HG02981 (cell line): ENCODE measurements around the gene FRYL.
A peak's percentile ranks its signal among the peaks of the same experiment; 100 is the strongest.

ENCODE experiments used
- ATAC-seq: cut with Tn5 transposase; IDR thresholded peaks from one replicate; pipeline ENCODE4 v1.9.1; 2021; ENCODE audit warnings: mild to moderate bottlenecking, moderate library complexity; ENCODE audit not compliant: unreplicated experiment

The FRYL gene

DNA sequence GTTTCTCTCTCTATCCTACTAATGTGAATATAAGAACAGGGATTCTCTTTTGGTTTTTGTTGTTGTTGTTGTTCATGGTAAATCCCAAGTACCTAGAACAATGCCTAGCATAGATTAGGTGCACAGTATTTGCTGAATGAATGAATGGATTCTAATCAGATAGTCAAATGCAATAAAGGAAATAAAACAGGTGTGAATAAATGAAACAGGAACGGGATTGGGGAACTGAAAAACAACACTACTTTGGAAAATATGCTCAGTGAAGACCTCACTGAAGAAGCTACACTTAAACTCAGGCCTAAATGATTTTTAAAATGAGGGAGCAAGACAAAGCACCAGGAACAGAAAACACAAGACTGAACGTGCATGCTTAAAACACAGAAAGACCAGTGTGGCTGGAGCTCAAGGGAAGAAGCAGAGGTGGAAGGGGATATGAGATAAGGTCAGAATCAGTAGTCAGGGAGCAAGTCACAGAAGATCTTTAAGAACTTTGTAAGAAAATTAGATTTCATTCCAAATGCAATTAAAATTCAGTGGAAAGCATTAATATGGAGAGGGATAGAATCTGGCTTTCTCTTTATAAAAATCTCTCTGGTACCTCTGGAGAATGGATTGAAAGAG lies 145.3 kb downstream of the FRYL start:
- no peak for ATAC-seq

DNA sequence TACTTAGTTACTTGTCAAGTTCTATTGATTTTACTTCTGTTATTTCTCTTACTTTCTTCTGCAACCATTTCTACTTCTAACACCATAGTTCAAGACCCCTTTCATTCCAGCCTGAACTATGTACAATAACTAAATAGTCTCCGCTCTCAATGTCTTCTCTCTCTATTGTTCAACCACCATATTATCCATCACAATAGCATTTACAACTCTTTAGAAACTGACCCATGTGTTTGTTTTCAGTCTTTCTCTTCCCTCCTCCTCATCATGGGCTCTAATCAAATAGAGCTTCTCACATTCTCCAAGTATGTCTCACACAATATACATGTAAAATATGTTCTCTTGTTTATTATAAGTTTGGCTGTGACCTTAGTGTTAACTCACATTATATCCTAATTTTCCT lies 146.4 kb downstream of the FRYL start:
- ATAC-seq = no peak

DNA sequence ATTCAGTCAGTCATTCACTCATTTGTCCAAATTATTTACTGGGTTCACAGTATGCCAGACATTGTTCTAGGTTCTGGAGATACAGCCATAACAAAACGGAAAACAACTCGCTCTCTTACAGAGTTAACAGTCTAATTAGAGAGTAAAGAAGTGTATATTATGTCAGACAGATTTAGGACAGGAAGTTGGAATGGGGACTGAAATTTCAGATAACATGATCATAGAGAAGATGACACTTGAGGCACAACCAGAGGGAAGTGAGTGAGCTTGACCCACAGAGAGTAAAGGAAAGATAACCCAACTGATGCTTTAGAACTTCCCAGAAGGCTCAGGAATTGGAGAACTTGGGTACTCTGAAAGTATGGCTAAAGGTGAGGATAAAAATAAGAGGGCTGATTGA lies 150.6 kb downstream of the FRYL start:
- no peak for ATAC-seq

DNA sequence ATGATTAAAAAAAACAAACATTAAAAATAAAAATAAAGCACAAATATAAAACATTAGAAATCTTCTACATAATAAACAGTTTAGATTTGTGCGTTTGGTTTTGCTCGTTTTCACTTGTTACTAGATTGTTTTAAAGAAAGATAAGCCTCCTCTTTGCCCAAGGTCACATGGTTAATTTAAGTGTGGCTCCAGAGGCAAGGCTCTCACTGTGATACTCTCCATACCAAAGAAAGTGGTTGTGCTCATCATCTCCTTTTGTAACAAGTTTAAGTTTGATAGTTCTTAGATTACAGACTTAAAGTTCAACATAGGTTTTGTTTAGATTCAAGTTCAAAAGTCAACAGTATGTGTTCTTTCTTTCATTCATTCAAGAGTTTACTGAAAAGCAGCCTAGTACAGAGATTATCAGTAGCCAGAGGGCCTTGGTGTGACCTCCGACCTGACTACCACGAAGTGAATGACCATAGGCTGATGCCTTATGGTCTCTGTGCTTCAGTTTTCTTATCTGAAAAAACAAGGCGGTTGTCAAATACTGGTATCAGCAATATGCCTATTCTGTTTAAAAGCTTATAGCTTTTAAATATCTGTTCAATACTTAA lies 156.8 kb downstream of the FRYL start:
- ATAC-seq = no peak

DNA sequence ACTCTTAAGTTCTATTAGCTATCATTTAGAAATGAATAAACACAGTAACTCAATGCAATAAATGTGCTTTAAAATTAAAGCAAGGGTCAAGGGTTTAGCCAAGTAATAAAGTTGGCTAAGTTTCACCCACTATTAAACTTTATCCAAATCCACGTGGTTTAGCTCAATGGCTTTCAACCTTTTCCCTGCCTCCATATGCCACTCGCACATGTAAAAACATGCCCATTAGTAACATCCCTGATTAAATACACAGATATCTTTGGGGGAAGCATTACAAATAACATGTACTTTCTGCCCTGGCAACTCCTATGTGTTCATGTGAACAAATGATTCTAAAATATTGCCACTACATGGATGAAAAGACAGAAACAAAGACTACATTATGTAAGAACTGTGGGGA lies 159.2 kb downstream of the FRYL start:
- ATAC-seq = no peak

DNA sequence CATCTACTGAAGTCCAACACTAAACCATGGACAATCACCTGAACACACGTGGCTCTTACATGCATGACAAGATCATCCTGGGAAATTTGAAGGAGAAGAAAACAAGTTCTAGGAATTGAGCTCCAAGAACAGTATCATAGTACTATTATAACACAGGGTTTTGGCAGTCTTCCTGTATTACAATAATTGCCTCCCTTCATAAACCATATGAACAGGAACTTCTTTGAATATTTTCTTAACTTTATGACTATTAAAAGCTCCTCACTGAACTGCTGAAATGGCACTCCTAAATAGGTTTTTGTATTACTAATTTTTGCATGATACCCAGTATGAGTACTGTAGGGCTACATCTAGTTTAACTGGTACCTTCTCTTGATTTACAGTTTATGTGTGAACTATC lies 160.0 kb downstream of the FRYL start:
- ATAC-seq = no peak

DNA sequence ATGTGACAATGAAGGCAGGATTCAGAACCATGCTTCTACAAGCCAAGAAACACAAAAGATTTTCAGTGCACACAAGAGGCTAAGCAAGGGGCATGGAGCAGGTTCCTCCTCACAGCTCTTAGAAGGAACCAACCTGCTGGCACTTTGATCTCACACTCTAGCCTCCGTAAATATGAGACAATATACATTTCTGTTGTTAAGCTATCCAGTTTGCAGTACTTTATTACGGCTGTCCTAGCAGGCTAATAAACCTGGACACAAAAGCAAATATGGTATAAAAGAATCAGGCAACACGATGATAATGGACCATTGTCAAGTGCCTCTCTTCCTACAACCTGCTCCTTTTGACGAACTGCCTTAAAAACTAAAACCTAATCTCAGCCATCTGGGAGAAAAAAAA lies 175.6 kb downstream of the FRYL start:
- ATAC-seq = no peak

DNA sequence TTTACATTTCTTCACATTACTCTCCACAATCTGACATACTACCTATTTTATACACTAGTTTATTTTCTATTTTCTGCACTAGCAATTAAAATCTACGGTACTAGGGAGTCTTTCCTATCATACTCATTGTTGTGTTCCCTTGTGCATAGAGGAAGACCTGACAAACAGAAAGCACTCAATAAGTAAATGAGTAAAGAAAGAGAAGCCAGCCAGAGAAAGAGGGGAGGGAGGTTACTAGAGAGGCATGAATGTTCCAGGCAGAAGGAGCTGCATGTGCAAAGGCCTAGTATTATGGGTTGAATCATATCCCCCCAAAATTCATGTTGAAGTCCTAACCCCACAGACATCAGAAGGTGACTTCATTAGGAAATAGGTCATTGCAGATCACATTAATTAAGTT lies 176.0 kb downstream of the FRYL start:
- ATAC-seq = no peak

DNA sequence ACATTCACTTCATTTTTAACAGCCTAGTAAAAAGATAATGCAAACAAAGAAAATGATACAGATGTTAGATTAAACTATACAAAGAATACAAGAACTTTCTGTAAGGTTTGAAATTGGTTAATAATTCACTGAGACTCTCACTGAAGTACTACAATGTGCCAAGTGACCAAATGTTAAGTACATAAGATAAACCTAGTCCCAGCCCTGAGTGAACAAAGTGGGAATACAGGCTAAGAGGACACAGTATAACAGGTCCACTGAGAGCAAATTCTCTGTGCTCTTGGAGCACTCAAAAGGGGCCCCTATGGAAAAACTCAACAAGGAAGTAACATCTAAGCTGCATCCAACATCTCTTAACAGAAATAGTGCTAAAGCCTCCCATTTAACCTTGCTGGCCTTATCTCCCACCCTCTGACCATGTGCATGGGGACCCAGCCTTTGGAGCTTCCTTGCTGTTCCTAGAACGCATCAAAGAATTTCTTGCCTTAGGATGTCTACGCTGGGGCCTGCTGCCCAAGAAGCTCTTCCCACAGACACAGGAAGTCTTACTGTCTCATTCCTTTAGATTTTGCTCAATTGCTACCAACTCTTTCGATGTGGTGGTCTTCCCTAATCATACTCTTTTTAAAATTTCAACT lies 176.6 kb downstream of the FRYL start:
- ATAC-seq = no peak

DNA sequence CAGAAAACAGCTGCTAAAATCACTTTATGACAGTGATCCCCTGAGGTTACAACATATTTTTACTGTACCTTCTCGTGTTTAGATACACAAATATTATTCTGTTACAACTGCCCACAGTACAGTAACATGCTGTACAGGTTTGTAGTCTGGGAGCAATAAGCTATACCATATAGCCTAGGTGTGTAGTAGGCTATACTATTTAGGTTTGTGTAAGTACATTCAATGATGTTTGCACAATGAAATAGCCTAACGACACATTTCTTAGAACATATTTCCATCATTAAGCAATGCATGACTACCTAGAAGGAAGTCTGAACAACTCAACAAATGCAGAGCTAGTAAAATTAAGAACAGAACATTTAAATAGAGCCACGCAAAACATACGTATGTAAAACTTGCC lies 177.3 kb downstream of the FRYL start:
- ATAC-seq = no peak

DNA sequence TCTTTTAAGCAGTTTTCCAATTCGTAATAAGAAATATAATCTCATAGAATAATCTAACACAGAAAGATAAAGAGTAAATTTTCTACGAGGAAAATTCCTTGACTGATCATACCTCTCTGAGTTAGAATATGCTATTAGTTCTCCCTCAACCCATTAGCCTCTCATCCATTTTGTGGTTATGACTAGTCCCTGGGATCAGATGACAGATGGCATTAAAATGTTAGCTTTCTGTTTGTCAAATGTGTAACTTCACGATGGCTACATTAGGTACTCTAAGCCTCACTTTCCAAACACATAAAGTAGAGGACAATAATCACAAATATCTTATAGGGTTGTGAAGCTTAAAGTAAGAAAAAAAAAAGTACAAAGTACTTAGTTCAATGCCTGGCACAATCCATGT lies 177.9 kb downstream of the FRYL start:
- no peak for ATAC-seq

DNA sequence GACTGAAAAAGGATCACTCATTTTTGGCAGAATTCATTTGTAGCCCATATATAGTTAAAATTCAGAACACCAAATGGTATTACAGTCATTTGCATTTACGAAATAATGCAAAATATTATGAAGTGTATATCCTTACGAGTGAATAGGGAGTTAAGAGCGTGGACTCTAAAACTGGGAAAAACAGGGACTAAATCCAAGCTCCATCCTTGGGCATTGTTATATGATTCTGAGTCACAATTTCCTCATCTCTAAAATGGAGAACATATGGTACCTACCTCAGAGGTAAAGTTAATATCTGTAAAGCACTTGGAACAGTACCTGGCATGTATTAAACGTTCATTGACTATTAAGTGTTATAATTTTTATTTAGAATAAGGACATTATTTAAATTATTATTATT lies 183.7 kb downstream of the FRYL start:
- ATAC-seq = no peak

DNA sequence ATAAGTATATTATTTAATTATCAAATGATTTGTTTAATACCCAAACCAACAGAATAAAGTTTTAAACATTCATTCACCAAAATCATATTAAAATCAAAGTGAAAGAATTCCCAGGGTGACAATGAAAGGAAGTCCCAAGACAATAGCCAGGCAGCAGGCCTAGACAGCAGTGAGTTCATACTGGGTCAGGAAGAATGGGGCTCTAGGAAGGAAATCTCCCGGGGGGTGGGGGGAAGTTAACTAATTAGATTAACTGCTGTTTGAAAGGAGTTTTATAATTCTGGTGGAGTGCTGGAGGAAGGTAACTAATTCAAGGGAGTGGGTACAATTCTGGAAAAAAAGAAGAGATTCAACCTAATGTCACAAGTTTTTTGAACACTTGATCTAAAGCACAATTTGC lies 185.9 kb downstream of the FRYL start:
- ATAC-seq = no peak

DNA sequence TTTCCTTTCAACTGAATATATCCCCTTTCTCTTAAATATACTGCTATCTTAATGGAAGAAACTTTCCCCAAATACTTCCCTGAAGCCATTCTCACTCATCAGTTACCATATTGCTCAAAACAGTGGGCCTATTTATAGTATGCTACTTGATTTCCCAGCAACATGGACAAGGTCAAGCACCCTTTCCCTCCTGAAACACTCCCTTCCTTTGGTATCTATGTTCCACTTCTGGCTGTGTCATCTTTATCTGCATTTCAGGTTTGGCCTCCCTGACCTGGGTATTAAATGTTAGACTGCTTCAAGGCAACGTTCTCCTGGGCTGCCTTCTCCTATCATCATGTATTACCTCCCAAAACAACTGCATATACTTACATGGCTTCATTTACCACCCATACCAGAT lies 188.7 kb downstream of the FRYL start:
- no peak for ATAC-seq

DNA sequence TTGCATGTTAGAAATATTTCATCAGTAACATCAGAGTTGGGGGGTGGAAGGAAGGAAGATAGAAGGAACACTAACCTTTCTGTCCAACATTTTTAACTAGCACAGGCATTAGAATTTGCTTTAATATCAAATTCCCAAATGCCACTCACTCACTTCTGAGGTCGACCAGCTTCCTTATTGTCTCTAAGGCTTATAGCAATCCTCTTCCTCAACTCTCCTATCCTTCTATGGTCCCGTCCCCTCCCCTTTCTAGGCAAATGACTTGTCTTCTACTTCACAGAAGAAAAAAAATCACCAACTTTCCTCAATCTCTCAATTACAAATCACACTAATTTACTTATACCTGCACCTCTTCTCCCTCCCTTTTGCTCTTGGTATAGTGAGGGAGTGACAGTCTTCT lies 189.2 kb downstream of the FRYL start:
- no peak for ATAC-seq

DNA sequence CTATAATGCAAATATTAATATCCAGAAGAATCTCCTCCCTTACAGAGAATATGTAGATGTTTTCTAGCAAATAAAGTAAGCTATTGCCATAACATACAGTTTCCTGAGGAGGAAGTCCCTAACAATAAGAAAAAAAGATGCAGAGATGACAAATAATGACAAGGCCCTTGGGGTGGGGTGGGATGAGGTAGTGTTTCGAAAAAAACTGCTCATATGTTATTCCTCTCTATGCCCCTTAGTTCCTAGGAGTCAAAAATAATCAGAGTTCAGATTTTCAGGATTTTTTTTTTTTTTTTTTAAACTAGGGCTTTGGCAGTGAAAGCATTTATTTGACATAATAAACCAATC lies 191.0 kb downstream of the FRYL start:
- ATAC-seq = no peak

DNA sequence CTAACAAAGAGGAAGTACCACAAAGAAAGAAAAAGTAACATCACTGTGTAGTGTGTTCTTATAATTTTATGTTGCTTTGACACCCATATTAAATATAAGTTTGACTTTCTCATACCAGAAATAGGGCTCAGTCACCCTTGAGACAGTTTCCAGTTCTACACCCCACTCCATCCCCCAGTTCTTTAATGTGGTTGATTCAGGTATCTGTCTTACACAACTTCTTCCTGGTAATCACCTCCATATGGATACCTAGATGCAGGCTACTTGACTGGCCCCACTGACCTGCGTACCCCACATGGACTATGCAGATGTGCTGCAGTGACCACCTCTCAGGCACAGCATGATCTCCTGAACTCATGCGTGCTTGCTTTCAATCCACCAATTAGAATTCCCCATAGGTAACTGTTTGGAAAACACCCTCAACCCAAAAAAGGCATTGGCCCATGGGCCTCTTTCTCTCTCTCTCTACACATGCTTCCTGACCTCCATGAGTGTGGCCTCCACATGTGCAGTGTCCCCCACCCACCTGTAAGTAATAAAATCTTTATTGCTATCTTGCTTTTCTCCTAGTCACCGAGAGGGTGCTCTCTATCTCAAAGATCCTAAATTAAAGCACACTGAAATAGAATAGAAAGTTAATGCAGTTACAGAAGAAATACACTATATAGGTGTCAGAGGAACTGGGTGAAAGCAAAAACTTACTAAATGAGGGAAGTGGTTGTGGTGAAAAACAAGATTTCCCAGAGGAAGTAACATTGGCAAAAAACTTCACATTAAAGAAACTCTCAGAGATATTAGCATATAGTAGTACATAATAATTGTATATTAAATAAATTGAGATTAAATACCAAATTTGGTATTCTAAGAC lies 191.6 kb downstream of the FRYL start:
- ATAC-seq = no peak

DNA sequence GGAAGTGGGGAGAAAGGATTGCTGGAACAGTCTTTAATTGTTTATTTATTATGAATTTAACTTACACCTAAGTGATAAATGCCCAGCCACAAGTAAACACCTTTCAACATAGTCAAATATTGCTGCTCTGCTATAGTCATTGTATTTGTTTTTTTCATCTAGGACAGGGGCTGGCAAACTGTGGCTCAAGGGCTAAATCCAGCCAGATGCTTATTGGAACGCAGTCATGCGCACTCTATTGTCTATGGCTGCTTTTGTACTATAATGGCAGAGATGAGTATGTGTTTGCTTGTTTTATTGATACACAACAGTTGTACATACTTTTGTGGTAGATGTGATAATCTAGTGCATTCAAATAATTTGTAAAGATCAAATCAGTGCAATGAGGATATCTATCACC lies 194.7 kb downstream of the FRYL start:
- ATAC-seq = no peak

DNA sequence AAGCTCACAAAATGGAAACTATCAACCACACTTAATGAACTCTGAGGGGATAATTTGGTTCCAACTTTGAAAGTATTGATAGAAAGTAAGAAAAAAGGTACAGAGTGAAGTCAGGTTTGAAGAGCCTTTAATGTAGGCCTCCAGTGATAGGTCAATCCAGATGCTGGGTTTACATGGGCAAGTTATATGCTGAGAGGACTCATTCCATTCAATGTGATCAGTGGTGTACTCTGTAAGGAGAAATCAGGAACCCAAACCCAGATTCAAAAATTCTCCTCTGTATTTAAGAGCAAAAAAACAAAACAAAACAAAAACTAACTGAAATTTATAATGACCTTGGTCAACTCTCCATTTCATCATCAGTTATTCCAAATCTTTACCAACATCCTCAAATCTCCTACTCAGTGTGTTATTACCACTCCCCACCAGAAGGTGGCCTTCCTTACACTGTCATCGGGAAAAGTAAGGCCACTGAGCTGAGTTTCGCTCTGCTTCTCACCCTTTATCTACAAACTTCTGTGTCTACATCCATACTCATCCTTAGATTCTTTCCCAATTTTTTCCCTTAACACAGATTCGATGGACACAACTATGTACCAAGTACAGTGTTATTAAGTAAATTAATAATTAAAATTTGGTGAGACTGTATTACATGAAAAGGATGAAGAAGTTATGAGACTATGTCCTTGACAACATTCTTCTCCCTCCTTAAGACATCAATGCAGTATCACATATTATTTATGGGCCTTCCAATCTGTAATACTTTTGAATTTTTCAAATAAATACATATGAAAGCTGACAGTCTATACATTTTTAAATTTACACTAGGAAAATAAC lies 201.7 kb downstream of the FRYL start:
- peak; percentile 72 for ATAC-seq

DNA sequence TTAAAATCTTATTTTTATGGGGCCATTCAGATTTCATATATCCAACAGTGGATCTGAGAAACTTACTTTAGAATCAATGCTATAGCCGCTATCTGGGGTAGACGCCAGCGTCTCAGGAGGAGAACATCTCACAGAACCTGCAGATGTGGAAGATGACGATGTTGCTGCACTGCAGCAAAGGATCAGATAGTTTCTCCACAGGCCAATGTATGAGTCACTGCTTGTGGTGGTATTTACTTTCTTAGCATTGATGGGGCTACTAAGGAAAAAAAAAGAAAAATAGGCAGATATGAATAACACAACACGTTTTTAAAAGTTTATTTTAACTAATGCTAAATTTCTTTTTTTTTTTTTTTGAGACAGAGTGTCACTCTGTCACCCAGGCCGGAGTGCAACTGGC lies 204.1 kb downstream of the FRYL start:
- ATAC-seq = no peak

DNA sequence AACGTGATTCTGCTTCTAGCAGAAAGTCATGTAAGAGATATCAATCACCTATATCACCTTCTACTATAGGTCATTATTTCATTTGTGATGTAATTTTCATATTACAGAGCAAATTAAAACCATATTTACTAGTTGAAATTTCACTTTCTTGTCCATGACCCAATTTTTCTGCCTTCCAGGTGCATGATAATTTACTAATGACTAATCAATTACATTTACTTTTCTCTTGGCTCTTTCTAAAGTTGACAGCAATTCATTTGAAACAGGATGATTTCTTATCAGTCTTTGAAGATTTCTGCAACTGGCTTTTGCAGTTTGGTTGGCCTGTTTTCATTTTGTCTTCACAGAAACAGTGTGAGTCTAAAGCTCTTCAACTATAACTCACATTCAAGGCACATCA lies 208.6 kb downstream of the FRYL start:
- no peak for ATAC-seq
